Caco-2 (cell line): ENCODE results near the gene RASL12. TPM values are rescaled to one million over a fixed set of nuclear protein-coding genes. Genes with fewer than 3 reads are reported as not detected.
"Not testable (repeated sequence)": the region's sequence is repeated elsewhere in the genome, so short reads cannot be mapped to it uniquely, and the experiment has no call there.

Experiments used
- BruUV-seq: library from RNA; stranded (reverse); fragments of 400-500 nt; replicated peaks from 2 replicates; lab custom pipeline; 2021; lab: Mats Ljungman, UMichigan
- CTCF ChIA-PET: fragments of 300-600 bp; sonication (Branson Sonifier 250); formaldehyde crosslinking; loops from one replicate; lab custom pipeline; 2022; ENCODE audit warnings: antibody characterized with exemption; lab: Charles Lee
- POLR2A ChIA-PET: fragments of 300-600 bp; sonication (Branson Sonifier 250); formaldehyde crosslinking; loops from one replicate; lab custom pipeline; 2022; ENCODE audit warnings: antibody characterized with exemption; lab: Charles Lee
- DNase-seq, 2 experiments: peaks; one replicate each; pipeline versions ENCODE4 v3.0.0 to v3.0.0-alpha.2; 2020 to 2022
- H3K27me3 ChIP-seq: replicated peaks from 2 replicates; pipeline ENCODE4 v1.6.0; 2011; ENCODE audit warnings: low read length; ENCODE audit not compliant: control insufficient read depth, insufficient read depth
- H3K36me3 ChIP-seq: 2 replicates; pipeline ENCODE4 v1.5.1; 2011; ENCODE audit warnings: low read length; ENCODE audit not compliant: control insufficient read depth, insufficient read depth
- H3K4me1 ChIP-seq: fragments of 250-450 bp; sonication (Bioruptor Pico); 2 replicates; pipeline ENCODE4 v1.5.1; 2020; ENCODE audit warnings: mild to moderate bottlenecking
- H3K4me3 ChIP-seq: 2 replicates; pipeline ENCODE4 v1.5.1; 2011; ENCODE audit warnings: low read depth, mild to moderate bottlenecking, control low read depth, low read length
- H3K9me3 ChIP-seq: fragments of 250-450 bp; sonication (Bioruptor Pico); 2 replicates; pipeline ENCODE4 v1.5.1; 2020; ENCODE audit warnings: mild to moderate bottlenecking, moderate library complexity
- H3K27ac Mint-ChIP-seq: one replicate; pipeline ENCODE4 v1.8.0; 2022; ENCODE audit warnings: mixed read lengths; ENCODE audit not compliant: unreplicated experiment
- H3K27me3 Mint-ChIP-seq: one replicate; pipeline ENCODE4 v1.8.0; 2022; ENCODE audit warnings: mixed read lengths; ENCODE audit not compliant: insufficient read depth, unreplicated experiment
- H3K36me3 Mint-ChIP-seq: one replicate; pipeline ENCODE4 v1.8.0; 2022; ENCODE audit warnings: mild to moderate bottlenecking, mixed read lengths; ENCODE audit not compliant: insufficient read depth, unreplicated experiment
- H3K4me1 Mint-ChIP-seq: one replicate; pipeline ENCODE4 v1.8.0; 2022; ENCODE audit warnings: low read depth, mixed read lengths; ENCODE audit not compliant: unreplicated experiment
- H3K4me3 Mint-ChIP-seq: one replicate; pipeline ENCODE4 v1.8.0; 2022; ENCODE audit warnings: mild to moderate bottlenecking, moderate library complexity, mixed read lengths; ENCODE audit not compliant: unreplicated experiment
- H3K9me3 Mint-ChIP-seq: one replicate; pipeline ENCODE4 v1.8.0; 2022; ENCODE audit warnings: mixed read lengths; ENCODE audit not compliant: unreplicated experiment
- CTCF ChIP-seq, 2 experiments: fragments of 200-600 bp in 1 of 2; IDR thresholded peaks; 1 replicate in 1 of 2; 2 replicates in 1 of 2; pipeline versions ENCODE4 v1.5.1 to v1.8.0; 2011 to 2022; ENCODE audit warnings: antibody characterized with exemption in 1 of 2, control low read depth in 1 of 2, inconsistent platforms in 1 of 2, low read depth in 1 of 2, low read length in 1 of 2, mild to moderate bottlenecking in 1 of 2, moderate library complexity in 1 of 2; ENCODE audit not compliant: insufficient read depth in 1 of 2, severe bottlenecking in 1 of 2, unreplicated experiment in 1 of 2
- intact Hi-C: fragments of 100-400 bp; cut with micrococcal nuclease; formaldehyde crosslinking; loops from one replicate; pipeline ENCODE4 v1.10.0; 2022; ENCODE audit not compliant: unreplicated experiment
- total RNA-seq: library from RNA; stranded (reverse); gene quantifications from 2 replicates; pipeline ENCODE4 v1.2.3, GENCODE V29; 2022

The RASL12 gene
- total RNA-seq, 1 experiment from 2014 or later = 6.4 TPM

DNA sequence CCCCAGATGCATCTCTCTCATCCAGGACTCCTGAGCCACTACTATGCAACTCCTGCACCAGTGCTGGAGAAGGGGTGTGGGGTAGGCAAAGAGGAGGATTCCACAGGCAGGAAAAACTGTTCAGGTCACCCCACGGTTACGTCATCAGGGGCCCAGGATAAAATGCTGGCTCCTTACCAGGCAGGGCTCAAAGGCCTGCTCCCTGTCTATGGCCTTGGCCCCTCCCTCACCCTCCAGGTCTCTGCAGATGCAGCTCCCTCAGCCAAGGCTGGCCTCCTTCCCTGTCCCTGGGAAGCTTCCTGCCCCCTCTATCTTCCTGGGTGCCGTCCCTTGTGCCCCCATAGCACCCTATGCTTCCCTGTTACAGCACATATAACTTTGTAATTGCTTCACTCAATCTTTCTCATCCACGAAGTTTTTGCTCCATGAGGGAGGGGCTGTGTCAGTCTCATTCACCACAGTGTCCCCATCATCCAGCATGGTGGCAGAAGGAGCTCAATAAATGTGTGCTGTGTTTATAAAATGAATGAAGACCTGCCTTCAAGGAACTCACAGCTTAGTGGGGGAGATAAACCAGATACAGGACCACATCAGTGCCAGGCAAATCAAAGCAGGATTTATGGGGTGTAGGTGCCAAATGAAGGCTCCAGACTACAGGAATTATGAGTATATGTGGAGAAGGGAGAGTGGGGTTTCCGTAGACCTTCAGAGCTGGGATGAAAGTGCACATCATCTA lies 27.4 kb upstream of the RASL12 start:
- Histone ChIP-seq H3K9me3 (no peaks in the 10 kb centered on the region), H3K4me1 (peaks cover 26% of the 10 kb centered on the region), H3K4me3 (no peak overlapping the region), H3K27me3 (no peaks in the 10 kb centered on the region), H3K36me3 (no peaks in the 10 kb centered on the region)
- POLR2A ChIA-PET = interaction anchor here (0.8 kb wide), 1 partner anchor 41 kb away, joined by 3 read pairs; no protein-coding TSS in a partner anchor
- intact Hi-C loops = no loop called here
- Mint-ChIP-seq H3K27ac (peak overlapping the region; percentile 23), H3K4me3 (no peak overlapping the region), H3K36me3 (peaks cover 6% of the 10 kb centered on the region), H3K27me3 (no peaks in the 10 kb centered on the region), H3K9me3 (no peaks in the 10 kb centered on the region), H3K4me1 (peaks cover 7% of the 10 kb centered on the region)
- TF ChIP-seq CTCF (IDR thresholded peaks at IDR 0.05; ENCODE audit: insufficient read depth in 1 of 2, low read depth in 1 of 2, low read length in 1 of 2, severe bottlenecking in 1 of 2, unreplicated experiment in 1 of 2) = no peak
- no TSS peak for BruUV-seq
- peak; percentile 29 to 58 for DNase-seq
- CTCF ChIA-PET = interaction anchor here (0.8 to 1.8 kb wide), 2 partner anchors 8 to 61 kb away, joined by 4 to 7 read pairs; no protein-coding TSS in a partner anchor

GRCh38 chr15:65094294-65094995 lies 26.7 kb upstream of the RASL12 start:
- no peaks in the 10 kb centered on the region for H3K9me3 Mint-ChIP-seq
- DNase-seq = no peak
- Histone ChIP-seq H3K27me3 (no peaks in the 10 kb centered on the region), H3K4me1 (peaks cover 33% of the 10 kb centered on the region), H3K36me3 (no peaks in the 10 kb centered on the region), H3K9me3 (no peaks in the 10 kb centered on the region), H3K4me3 (no peak overlapping the region)
- no peaks in the 10 kb centered on the region for H3K27me3 Mint-ChIP-seq
- ChIA-PET CTCF (interaction anchor here (1.8 kb wide), 1 partner anchor 7 kb away, joined by 7 read pairs; no protein-coding TSS in a partner anchor), POLR2A (no interaction called here)
- BruUV-seq = no TSS peak
- H3K27ac Mint-ChIP-seq = peak overlapping the region; percentile 16
- H3K4me1 Mint-ChIP-seq = peaks cover 8% of the 10 kb centered on the region
- H3K4me3 Mint-ChIP-seq = no peak overlapping the region
- peaks cover 7% of the 10 kb centered on the region for H3K36me3 Mint-ChIP-seq
- intact Hi-C loops = no loop called here
- no peak for TF ChIP-seq CTCF (IDR thresholded peaks at IDR 0.05; ENCODE audit: insufficient read depth in 1 of 2, low read depth in 1 of 2, low read length in 1 of 2, severe bottlenecking in 1 of 2, unreplicated experiment in 1 of 2)

- POLR2A ChIA-PET, DNase-seq: not testable (repeated sequence)
- peaks cover 14% of the 10 kb centered on the region for H3K36me3 Mint-ChIP-seq
Measured at GRCh38 chr15:65093793-65094170, 26.0 kb upstream of the RASL12 start.

More at GRCh38 chr15:65093793-65094170, 26.0 kb upstream of the RASL12 start:
- H3K27me3 Mint-ChIP-seq, H3K36me3 ChIP-seq, H3K27ac Mint-ChIP-seq, H3K4me3 ChIP-seq, intact Hi-C loops, H3K9me3 Mint-ChIP-seq, H3K9me3 ChIP-seq, BruUV-seq, H3K27me3 ChIP-seq, CTCF ChIA-PET, H3K4me3 Mint-ChIP-seq: not testable (repeated sequence)
- peaks cover 40% of the 10 kb centered on the region for H3K4me1 ChIP-seq
- H3K4me1 Mint-ChIP-seq = peaks cover 14% of the 10 kb centered on the region
